ENCODE results near the gene ECSCR. TPM values are rescaled to one million over a fixed set of nuclear protein-coding genes. Genes with fewer than 3 reads are reported as not detected.

Gene ECSCR
- total and polyA plus RNA-seq, 2 donors (not counting 1 experiment from before 2014, with no cell fraction given) = not detected

- POLR2A ChIA-PET = no interaction called here
- TF ChIP-seq CTCF (IDR thresholded peaks at IDR 0.05) = no peak
- TF ChIP-seq EZH2 (IDR thresholded peaks at IDR 0.05; ENCODE audit: borderline replicate concordance, insufficient read depth, low read depth, low read length, poor library complexity, severe bottlenecking) = no peak
Measured at GRCh38 chr5:139425497-139425896, 37.0 kb downstream of the ECSCR start.

GRCh38 chr5:139422307-139422893 lies 40.1 kb downstream of the ECSCR start:
- peak overlapping the region; percentile 38 for H3K27ac Mint-ChIP-seq
- CTCF ChIA-PET = interaction anchor here (0.5 to 8.0 kb wide), 54 partner anchors 8 to 1298 kb away, joined by 3 to 168 read pairs (median 4); partner anchors contain the start of genes DNAJC18, MATR3, PROB1 and SPATA24
- TF ChIP-seq CTCF (IDR thresholded peaks at IDR 0.05) (peak; percentile 88), EZH2 (IDR thresholded peaks at IDR 0.05; ENCODE audit: borderline replicate concordance, insufficient read depth, low read depth, low read length, poor library complexity, severe bottlenecking) (no peak)
- H3K36me3 ChIP-seq (replicated peaks in 1 of 2; ENCODE audit: control extremely low read depth in 1 of 2, control insufficient read depth in 1 of 2, extremely low read depth in 1 of 2, insufficient read depth in 2 of 2, low read length in 1 of 2) = peaks cover 6 to 12% of the 10 kb centered on the region in 2 experiments
- no peak overlapping the region for H2AFZ ChIP-seq (ENCODE audit: insufficient read depth, low read depth, low read length, poor library complexity, severe bottlenecking)
- H3K4me3 ChIP-seq (ENCODE audit: control extremely low read depth in 1 of 5, extremely low read depth in 1 of 5, insufficient read depth in 1 of 5, low read depth in 2 of 5, low read length in 4 of 5) = no peak overlapping the region
- no peaks in the 10 kb centered on the region for H3K27me3 ChIP-seq (replicated peaks in 1 of 4; ENCODE audit: control extremely low read depth in 1 of 4, control insufficient read depth in 3 of 4, insufficient read depth in 4 of 4, low read length in 3 of 4)
- H3K4me1 Mint-ChIP-seq = peaks cover 2% of the 10 kb centered on the region
- H3K4me1 ChIP-seq (ENCODE audit: control insufficient read depth in 2 of 2, insufficient read depth in 2 of 2, low read length in 2 of 2) = no peaks in the 10 kb centered on the region
- H3K9me3 ChIP-seq (ENCODE audit: control extremely low read depth in 1 of 3, control insufficient read depth in 2 of 3, insufficient read depth in 1 of 3, low read length in 2 of 3) = no peaks in the 10 kb centered on the region
- no peak overlapping the region for H3K4me2 ChIP-seq (replicated peaks; ENCODE audit: low read depth, low read length, poor library complexity, severe bottlenecking)
- H3K27ac ChIP-seq (ENCODE audit: low read length in 2 of 2) = no peak overlapping the region
- H3K27me3 Mint-ChIP-seq = no peaks in the 10 kb centered on the region
- H4K20me1 ChIP-seq (ENCODE audit: control insufficient read depth, insufficient read depth, low read length, poor library complexity, severe bottlenecking) = no peaks in the 10 kb centered on the region
- no peaks in the 10 kb centered on the region for H3K9me3 Mint-ChIP-seq (ENCODE audit: insufficient read depth)
- H3K9ac ChIP-seq (ENCODE audit: low read length) = no peak overlapping the region
- H3K4me3 Mint-ChIP-seq = no peak overlapping the region
- DNase-seq = peak; percentile 80
- no CpG with 5 or more reads among the region's 5 CpGs for WGBS (ENCODE audit: insufficient coverage)
- no peaks in the 10 kb centered on the region for H3K79me2 ChIP-seq (ENCODE audit: control insufficient read depth, insufficient read depth, low read length)
- intact Hi-C loops (cut with micrococcal nuclease) = loop anchor here (1.0 to 5.0 kb wide), 7 partner anchors 16 to 546 kb away; partner anchors contain the start of gene DNAJC18
- ATAC-seq (ENCODE audit: low read depth) = peak; percentile 95
- POLR2A ChIA-PET = interaction anchor here (0.6 to 0.7 kb wide), 3 partner anchors 95 to 220 kb away, joined by 3 to 4 read pairs (median 4); no protein-coding TSS in a partner anchor

More at GRCh38 chr5:139425497-139425896, 37.0 kb downstream of the ECSCR start:
- Histone ChIP-seq H3K79me2 (ENCODE audit: control insufficient read depth, insufficient read depth, low read length) (no peaks in the 10 kb centered on the region), H4K20me1 (ENCODE audit: control insufficient read depth, insufficient read depth, low read length, poor library complexity, severe bottlenecking) (no peaks in the 10 kb centered on the region), H3K4me2 (replicated peaks; ENCODE audit: low read depth, low read length, poor library complexity, severe bottlenecking) (no peak overlapping the region), H3K36me3 (replicated peaks in 1 of 2; ENCODE audit: control extremely low read depth in 1 of 2, control insufficient read depth in 1 of 2, extremely low read depth in 1 of 2, insufficient read depth in 2 of 2, low read length in 1 of 2) (peaks cover 0 to 8% of the 10 kb centered on the region in 2 experiments), H3K9me3 (ENCODE audit: control extremely low read depth in 1 of 3, control insufficient read depth in 2 of 3, insufficient read depth in 1 of 3, low read length in 2 of 3) (no peaks in the 10 kb centered on the region), H3K27me3 (replicated peaks in 1 of 4; ENCODE audit: control extremely low read depth in 1 of 4, control insufficient read depth in 3 of 4, insufficient read depth in 4 of 4, low read length in 3 of 4) (no peaks in the 10 kb centered on the region), H2AFZ (ENCODE audit: insufficient read depth, low read depth, low read length, poor library complexity, severe bottlenecking) (no peak overlapping the region), H3K4me1 (ENCODE audit: control insufficient read depth in 2 of 2, insufficient read depth in 2 of 2, low read length in 2 of 2) (no peaks in the 10 kb centered on the region), H3K4me3 (ENCODE audit: control extremely low read depth in 1 of 5, extremely low read depth in 1 of 5, insufficient read depth in 1 of 5, low read depth in 2 of 5, low read length in 4 of 5) (no peak overlapping the region), H3K9ac (ENCODE audit: low read length) (no peak overlapping the region), H3K27ac (ENCODE audit: low read length in 2 of 2) (no peak overlapping the region)
- CTCF ChIA-PET = interaction anchor here (1.0 to 8.0 kb wide), 3 partner anchors 15 to 90 kb away, joined by 3 to 168 read pairs (median 4); no protein-coding TSS in a partner anchor
- intact Hi-C loops (cut with micrococcal nuclease) = no loop called here
- ATAC-seq (ENCODE audit: low read depth) (no peak), DNase-seq (no peak)
- Mint-ChIP-seq H3K27ac (no peak overlapping the region), H3K27me3 (no peaks in the 10 kb centered on the region), H3K9me3 (ENCODE audit: insufficient read depth) (no peaks in the 10 kb centered on the region), H3K4me1 (peaks cover 2% of the 10 kb centered on the region), H3K4me3 (no peak overlapping the region)
- 90% methylated on average over 4 of the region's 5 CpGs for WGBS (ENCODE audit: insufficient coverage)

Data from B cell (primary cell).